Thymus (tissue), 11 donors: Measurements from ENCODE around the gene HPCAL1. TPM values are rescaled to one million over a fixed set of nuclear protein-coding genes. Genes with fewer than 3 reads are reported as not detected.

Experiments
- DNase-seq, 9 donors: peaks; one replicate each; pipeline ENCODE4 v3.0.0-alpha.2; 2013; ENCODE audit warnings: low spot score in 9 of 9, low read depth in 6 of 9, missing footprints in 1 of 9
- H3K27ac ChIP-seq, 2 donors: one replicate each; pipeline ENCODE4 v1.5.1; 2013; ENCODE audit warnings: control low read depth in 1 of 2, low read depth in 1 of 2, low read length in 1 of 2, mild to moderate bottlenecking in 1 of 2, moderate library complexity in 1 of 2
- H3K27me3 ChIP-seq, 2 donors: one replicate each; pipeline ENCODE4 v1.5.1; 2013; ENCODE audit warnings: low read length in 1 of 2; ENCODE audit not compliant: control insufficient read depth in 2 of 2, insufficient read depth in 1 of 2
- H3K36me3 ChIP-seq, 2 donors: one replicate each; pipeline ENCODE4 v1.5.1; 2013; ENCODE audit warnings: low read length in 1 of 2, mild to moderate bottlenecking in 1 of 2, moderate library complexity in 1 of 2; ENCODE audit not compliant: control insufficient read depth in 2 of 2, insufficient read depth in 2 of 2
- H3K4me1 ChIP-seq, 2 donors: one replicate each; pipeline ENCODE4 v1.5.1; 2013; ENCODE audit warnings: low read length in 2 of 2; ENCODE audit not compliant: control insufficient read depth in 2 of 2, insufficient read depth in 2 of 2
- H3K4me3 ChIP-seq, 2 donors: one replicate each; pipeline ENCODE4 v1.5.1; 2013; ENCODE audit warnings: low read length in 2 of 2, control low read depth in 1 of 2, mild to moderate bottlenecking in 1 of 2
- H3K9me3 ChIP-seq, 2 donors: one replicate each; pipeline ENCODE4 v1.5.1; 2013; ENCODE audit warnings: low read length in 1 of 2, mild to moderate bottlenecking in 1 of 2; ENCODE audit not compliant: control insufficient read depth in 2 of 2, insufficient read depth in 1 of 2
- WGBS: extraction: QIAGEN DNeasy Blood & Tissue Kit; methylation state at CpG from one replicate; pipeline ENCODE4 v1.1.7; 2013; 5-methylcytosine and 5-hydroxymethylcytosine counted together
- polyA plus RNA-seq: library from polyadenylated mRNA; stranded (reverse); fragments of 200-250 nt; gene quantifications from one replicate; pipeline ENCODE4 v1.2.3, GENCODE V29; 2013
- total RNA-seq: library from RNA; stranded (reverse); fragments of 120-200 nt; gene quantifications from one replicate; pipeline ENCODE4 v1.2.4, GENCODE V29; 2013
- donor health status: healthy.

HPCAL1 gene
- total and polyA plus RNA-seq, 2 donors: 12.6 to 47.9 TPM

DNA sequence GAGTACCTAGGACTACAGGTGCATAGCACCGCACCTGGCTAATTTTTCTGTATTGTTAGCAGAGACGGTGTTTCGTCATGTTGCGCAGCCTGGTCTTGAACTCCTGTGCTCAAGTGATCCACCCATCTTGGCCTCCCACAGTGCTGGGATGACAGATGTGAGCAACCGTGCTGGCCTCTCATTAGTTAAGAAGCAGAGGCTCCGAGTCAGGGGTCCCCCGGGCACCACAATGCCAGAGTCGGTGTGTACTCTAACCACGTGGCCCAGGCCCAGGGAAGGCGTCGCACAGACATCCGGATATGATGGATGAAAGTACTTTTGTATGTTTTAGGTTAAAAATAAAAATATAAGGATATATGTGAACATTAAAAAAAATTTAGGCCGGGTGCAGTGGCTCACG, 28.3 kb upstream of the HPCAL1 start:
- no peak overlapping the region for H3K27ac ChIP-seq
- no peak for DNase-seq
- WGBS: 96% methylated on average over 14 of the region's 14 CpGs
- peaks cover 0 to 11% of the 10 kb centered on the region in 2 donors for H3K4me1 ChIP-seq
- H3K9me3 ChIP-seq: no peaks in the 10 kb centered on the region
- no peak overlapping the region for H3K4me3 ChIP-seq
- no peaks in the 10 kb centered on the region for H3K36me3 ChIP-seq
- H3K27me3 ChIP-seq: peaks cover 0 to 7% of the 10 kb centered on the region in 2 donors

DNA sequence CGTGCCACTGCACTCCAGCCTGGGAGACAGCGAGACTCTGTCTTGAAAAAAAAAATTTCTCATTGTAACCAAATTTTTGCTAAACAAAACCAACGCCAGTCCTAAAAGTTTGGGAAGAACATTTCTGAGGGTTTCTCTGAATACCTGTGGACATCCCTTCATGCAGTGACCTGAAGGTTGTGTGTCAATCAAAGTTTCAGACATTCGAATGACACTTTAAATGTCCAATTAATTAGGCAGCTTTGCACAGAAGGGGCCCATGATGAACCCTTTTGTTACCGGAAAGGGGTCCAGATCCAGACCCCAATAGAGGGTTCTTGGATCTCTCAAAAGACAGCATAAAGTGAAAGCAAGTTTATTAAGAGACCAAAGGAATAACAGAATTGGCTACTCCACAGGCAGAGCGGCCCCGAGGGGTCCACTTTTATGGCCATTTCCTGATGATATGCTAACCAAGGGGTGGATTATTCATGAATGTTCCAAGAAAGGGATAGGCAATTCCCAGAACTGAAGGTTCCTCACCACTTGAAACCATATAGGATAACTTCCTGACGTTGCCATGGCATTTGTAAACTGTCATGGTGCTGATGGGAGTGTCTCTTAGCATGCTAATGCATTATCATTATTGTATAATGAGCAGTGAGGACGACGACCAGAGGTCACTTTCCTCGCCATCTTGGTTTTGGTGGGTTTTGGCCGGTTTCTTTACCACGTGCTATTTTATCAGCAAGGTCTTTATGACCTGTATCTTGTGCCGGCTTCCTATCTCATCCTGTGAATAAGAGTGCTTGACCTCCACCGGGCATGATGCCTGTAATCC, 27.5 kb upstream of the HPCAL1 start:
- Histone ChIP-seq H3K4me3 (no peak overlapping the region), H3K27me3 (peaks cover 0 to 7% of the 10 kb centered on the region in 2 donors), H3K4me1 (peaks cover 0 to 11% of the 10 kb centered on the region in 2 donors), H3K27ac (no peak overlapping the region), H3K36me3 (no peaks in the 10 kb centered on the region), H3K9me3 (no peaks in the 10 kb centered on the region)
- 97% methylated on average over 15 of the region's 15 CpGs for WGBS
- DNase-seq: no peak

DNA sequence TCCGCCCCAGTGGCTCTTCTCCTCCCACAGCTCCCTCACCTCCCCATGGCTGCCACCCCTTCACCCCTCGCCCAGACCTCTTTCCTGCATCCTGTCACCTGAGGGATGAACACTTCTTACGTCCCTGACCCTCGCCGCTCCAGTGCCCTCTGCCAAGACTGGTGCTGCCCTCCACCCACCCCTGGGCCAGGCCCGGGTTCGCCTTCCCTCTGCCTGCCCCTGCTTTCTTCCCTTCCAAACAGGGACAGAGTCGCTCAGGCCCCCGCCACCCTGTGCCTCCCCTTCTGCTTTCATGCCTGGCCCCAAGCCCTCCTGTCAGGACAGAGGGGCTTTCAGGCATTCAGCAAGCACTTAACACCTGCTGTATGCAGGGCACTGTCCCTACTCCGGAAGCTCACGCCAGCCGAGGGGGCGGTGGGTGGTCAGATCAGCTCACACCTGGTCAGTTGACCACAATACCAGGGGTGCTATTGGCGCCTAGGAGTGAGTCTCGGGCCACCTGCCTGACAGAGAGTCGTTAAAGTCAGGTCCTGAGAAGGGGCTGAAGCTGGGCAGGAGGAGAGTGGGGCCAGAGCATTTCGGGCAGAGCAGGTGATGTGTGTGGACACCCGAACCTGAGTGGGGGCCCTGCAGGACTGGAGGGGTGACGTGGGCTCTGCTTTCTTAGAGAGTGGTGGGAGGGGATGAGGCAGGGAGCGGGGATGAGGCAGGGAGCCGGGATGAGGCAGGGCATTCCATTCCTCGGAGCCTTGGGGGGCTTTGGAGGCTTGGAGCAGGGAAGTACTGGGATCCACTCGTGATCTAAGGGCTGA, 26.0 kb upstream of the HPCAL1 start:
- no peaks in the 10 kb centered on the region for H3K36me3 ChIP-seq
- no peak for DNase-seq
- peaks cover 0 to 6% of the 10 kb centered on the region in 2 donors for H3K4me1 ChIP-seq
- H3K27me3 ChIP-seq: peaks cover 0 to 7% of the 10 kb centered on the region in 2 donors
- 92% methylated on average over 23 of the region's 23 CpGs for WGBS
- no peak overlapping the region for H3K4me3 ChIP-seq
- no peaks in the 10 kb centered on the region for H3K9me3 ChIP-seq
- no peak overlapping the region for H3K27ac ChIP-seq

DNA sequence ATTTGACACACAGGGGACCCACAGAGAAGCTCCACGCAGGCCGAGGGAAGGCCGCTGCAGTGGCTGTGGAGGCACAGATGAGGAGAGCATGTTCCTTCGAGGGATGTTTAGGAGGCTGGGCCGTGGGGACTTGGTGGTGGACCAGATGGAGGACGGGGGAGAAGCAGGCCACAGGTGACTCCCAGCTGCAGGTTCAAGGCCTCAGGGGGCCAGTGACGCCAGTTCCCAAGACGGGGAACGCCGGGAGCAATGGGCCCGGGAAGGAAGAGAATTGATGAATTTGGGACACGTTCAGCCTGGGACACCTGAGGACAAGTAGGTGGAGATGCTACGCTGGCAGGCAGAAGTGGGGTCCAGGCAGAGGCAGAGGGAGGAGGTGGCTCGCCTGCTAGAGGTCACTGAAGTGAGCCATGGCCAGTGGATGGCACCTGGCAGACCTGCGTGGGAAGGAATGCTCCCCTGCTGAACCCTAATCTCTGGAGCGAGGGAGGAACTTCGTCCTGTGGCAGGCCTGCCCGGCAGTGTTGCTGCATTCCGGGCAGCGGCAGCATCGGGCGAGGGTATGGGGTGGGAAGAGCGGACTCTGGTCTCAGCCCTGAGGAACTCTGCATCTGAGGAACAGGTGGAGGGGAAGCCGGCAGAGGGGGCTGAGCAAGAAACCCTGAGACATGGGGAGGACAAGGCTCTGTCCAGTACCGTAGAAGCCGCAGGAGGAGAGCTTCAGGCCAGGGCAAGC, 25.2 kb upstream of the HPCAL1 start:
- 98% methylated on average over 26 of the region's 26 CpGs for WGBS
- peaks cover 0 to 6% of the 10 kb centered on the region in 2 donors for H3K4me1 ChIP-seq
- H3K9me3 ChIP-seq: no peaks in the 10 kb centered on the region
- no peak overlapping the region for H3K4me3 ChIP-seq
- no peaks in the 10 kb centered on the region for H3K36me3 ChIP-seq
- H3K27ac ChIP-seq: no peak overlapping the region
- peaks cover 0 to 7% of the 10 kb centered on the region in 2 donors for H3K27me3 ChIP-seq
- no peak for DNase-seq

DNA sequence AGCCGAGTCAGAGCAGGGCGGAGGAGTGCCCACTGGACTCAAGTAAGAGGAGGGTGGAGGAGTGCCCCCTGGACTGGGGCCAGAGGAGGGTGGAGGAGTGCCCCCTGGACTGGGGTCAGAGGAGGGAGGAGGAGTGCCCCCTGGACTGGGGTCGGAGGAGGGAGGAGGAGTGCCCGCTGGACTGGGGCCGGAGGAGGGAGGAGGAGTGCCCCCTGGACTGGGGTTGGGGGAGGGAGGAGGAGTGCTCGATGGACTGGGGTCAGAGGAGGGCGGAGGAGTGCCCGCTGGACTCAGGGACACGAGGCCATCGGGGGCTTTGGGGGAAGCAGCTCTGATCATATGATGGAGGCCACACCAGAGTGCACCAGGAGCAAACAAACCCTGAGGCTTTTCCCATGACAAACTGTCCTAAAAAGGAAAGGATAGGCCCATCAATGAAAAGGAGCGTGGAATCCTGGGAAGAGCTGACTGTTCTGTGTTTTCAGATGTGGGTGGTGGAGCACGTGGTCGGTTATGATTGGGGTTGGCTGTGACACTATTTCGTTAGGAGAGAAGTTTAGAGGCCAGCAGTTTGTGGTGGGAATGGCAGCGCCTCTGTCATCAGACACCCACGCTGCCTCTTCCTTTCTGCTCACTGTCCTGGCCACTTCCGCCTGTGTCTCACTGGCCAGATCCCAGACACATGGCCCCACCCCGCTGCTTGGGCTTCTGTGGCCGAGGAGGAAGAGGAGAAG, 24.5 kb upstream of the HPCAL1 start:
- H3K27me3 ChIP-seq: peaks cover 0 to 7% of the 10 kb centered on the region in 2 donors
- no peak overlapping the region for H3K4me3 ChIP-seq
- 79% methylated on average over 19 of the region's 19 CpGs for WGBS
- peaks cover 0 to 6% of the 10 kb centered on the region in 2 donors for H3K4me1 ChIP-seq
- DNase-seq: no peak
- no peak overlapping the region for H3K27ac ChIP-seq
- no peaks in the 10 kb centered on the region for H3K9me3 ChIP-seq
- H3K36me3 ChIP-seq: no peaks in the 10 kb centered on the region

DNA sequence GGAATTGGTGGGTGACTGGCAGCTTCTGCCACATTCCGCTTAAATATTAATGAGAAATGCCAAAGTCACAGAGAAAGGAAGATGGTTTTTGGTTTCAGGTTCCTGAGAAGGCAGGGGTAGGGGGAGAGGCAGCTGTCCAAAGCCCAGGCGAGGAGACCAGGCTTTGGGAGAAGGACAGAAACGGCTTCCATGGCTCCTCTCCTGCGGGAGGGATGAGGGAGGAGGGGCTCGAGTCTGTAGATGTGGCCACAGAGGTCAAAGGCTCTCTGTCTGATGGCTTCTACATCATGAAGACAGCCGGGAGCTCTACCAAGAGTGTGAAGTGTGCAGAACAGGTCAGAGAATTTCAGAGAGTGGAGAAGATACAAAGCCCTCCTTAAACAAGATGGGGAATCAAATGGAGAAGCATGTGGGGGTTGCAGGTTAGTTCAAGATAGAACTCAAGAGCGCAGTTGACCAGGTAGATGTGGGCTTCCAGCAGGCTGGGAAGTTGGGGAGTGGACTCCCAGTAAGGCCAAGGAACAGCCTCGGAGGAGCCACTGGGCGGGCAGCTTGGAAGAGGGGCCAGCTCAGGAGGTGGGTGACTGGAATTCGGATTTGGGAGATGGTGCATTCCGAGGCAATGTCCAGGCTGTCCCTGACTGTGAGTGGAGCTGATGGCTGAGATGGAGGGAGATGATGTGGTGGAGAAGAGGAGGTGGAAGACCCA, 23.8 kb upstream of the HPCAL1 start:
- no peak for DNase-seq

DNA sequence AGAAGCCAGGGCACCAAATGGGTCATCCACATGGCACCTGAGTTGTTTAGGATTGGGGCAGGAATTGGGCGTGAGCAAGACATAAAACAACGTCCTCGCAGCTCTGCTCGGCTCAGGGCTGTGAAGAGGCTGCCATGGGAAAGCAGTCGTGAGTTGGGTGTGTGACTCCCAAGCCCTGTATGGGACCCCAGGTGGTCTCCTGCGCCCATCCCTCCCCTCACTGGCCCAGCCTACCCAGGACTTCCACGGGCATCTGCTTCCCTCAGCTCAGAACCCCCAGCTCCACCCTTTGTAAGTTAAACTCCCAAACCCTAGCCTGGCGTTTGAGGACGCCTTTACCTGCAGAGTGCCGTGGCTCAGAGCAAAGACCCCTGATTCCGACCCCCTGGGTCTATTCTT, 23.2 kb upstream of the HPCAL1 start:
- no peak for DNase-seq

More for the DNA sequence above, 23.8 kb upstream of the HPCAL1 start:
- no peaks in the 10 kb centered on the region for H3K9me3 ChIP-seq
- peaks cover 0 to 6% of the 10 kb centered on the region in 2 donors for H3K4me1 ChIP-seq
- 92% methylated on average over 11 of the region's 11 CpGs for WGBS
- H3K4me3 ChIP-seq: no peak overlapping the region
- H3K27me3 ChIP-seq: peaks cover 0 to 7% of the 10 kb centered on the region in 2 donors
- no peak overlapping the region for H3K27ac ChIP-seq
- no peaks in the 10 kb centered on the region for H3K36me3 ChIP-seq

DNA sequence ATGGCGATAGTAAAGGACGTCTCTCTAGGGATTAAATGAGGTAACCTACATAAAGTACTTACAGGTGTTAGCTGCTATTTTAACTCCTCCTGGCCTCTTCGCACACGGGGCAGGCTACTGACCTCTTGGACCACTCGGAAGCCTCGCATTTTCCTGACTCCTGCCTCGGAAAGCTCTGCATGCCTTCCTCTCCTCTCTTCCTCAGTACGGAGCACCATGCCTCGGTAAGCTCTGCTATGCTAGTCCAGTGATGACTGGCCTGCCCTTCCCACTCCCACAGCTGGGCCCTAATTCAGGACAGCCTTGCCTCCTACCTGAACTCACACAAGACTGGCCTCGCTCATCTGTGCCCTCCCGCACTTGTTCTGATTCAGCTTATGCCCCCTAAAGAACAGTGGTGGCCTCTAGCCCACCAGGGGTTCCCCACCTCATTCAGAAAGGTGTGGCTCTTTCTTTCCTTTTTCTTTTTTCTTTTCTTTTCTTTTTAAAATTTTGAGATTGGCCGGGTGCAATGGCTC, 22.7 kb upstream of the HPCAL1 start:
- H3K36me3 ChIP-seq: no peaks in the 10 kb centered on the region
- no peak overlapping the region for H3K27ac ChIP-seq
- H3K27me3 ChIP-seq: peaks cover 0 to 7% of the 10 kb centered on the region in 2 donors
- H3K4me3 ChIP-seq: no peak overlapping the region
- peaks cover 0 to 6% of the 10 kb centered on the region in 2 donors for H3K4me1 ChIP-seq
- no peaks in the 10 kb centered on the region for H3K9me3 ChIP-seq
- no peak for DNase-seq
- WGBS: 96% methylated on average over 12 of the region's 12 CpGs

More for the DNA sequence above, 23.2 kb upstream of the HPCAL1 start:
- WGBS: 98% methylated on average over 11 of the region's 11 CpGs
- H3K4me1 ChIP-seq: peaks cover 0 to 6% of the 10 kb centered on the region in 2 donors
- H3K27ac ChIP-seq: no peak overlapping the region
- H3K36me3 ChIP-seq: no peaks in the 10 kb centered on the region
- H3K27me3 ChIP-seq: peaks cover 0 to 7% of the 10 kb centered on the region in 2 donors
- no peaks in the 10 kb centered on the region for H3K9me3 ChIP-seq
- no peak overlapping the region for H3K4me3 ChIP-seq
